GM18909 (cell line): ENCODE data around the gene AXDND1.
"Not testable (repeated sequence)": the region's sequence is repeated elsewhere in the genome, so short reads cannot be mapped to it uniquely, and the experiment has no call there.

Experiments
- ATAC-seq: cut with Tn5 transposase; IDR thresholded peaks from one replicate; pipeline ENCODE4 v1.9.1; 2021; ENCODE audit warnings: mild to moderate bottlenecking; ENCODE audit not compliant: unreplicated experiment, poor library complexity

The AXDND1 gene

DNA sequence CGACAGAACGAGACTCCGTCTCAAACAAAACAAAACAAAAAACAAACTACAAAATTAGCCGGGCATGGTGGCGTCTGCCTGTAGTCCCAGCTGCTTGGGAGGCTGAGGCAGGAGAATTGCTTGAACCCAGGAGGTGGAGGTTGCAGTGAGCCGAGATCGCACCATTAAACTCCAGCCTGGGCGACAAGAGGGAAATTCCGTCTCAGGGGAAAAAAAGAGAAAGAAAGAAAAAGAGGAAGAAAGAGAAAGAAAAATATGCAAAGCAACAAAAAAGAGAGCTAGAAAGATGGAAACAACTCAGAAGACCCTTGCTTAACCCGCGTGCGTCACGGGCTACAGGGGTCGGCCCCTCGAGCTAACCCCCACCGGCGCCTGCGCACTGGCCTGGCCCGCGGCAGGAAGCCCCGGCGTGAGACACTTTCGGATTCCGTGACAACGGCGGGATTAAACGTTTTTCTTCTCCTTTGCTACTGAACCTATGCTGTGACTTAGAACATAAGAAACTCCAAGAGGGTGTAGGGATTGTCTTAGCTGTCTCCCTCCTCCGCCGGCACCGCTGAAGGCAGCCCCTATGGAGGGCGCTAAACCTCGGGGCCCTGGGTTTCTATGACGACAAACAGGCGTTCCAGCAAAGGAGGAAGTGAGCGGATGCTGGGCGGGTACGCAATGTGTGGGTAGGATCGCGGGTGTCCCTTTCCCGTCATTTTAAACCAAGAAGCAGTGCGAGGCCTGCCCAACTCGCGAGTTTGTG is at the start of gene AXDND1:
Gene AXDND1, plus strand, starts transcription at position 630 of the 751 bp plus-strand sequence. CDS start 539 bp downstream, outside the sequence.
- peak; percentile 97 for ATAC-seq

GRCh38 chr1:179318491-179318890 is 47.3 kb upstream of the AXDND1 start:
- no peak for ATAC-seq

GRCh38 chr1:179321533-179322216 is 44.1 kb upstream of the AXDND1 start:
- ATAC-seq = no peak

DNA sequence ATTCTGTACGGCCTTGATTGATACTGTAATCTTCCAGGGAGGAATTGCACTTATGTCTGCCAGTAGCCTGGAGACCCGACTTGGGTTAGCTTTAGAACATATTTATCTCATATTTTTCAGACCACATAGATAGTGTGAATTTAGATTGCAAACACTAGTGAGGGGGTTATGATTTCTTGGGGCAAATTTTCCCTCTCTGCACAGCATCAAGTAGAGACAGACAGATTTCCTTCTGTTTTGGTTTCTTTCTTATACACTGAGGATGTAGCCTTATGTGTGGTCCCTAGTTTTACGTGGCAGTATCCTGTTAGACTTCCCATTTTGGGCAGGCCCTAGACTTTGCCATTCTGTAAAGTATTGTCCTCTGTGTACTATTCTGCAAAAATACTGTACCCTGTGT is 43.2 kb upstream of the AXDND1 start:
- ATAC-seq = no peak

DNA sequence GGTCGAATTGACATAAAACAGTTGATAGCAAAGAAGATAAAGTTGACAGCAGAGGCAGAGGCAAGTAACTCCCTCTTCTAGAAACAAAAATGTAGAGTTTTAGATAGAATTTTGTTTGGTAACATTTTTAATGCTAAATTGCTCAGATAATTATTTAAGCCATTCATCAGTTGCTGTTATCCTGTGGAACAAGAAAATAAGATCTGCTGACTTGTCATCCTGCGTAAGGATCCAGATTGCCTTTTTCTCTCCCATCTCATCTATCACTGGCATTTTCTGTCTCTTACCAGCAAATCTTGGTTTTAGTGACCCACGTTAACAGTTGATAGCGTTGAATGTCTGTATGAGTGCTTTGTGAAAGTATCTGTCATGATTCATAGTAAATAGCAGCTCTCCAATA is 42.3 kb upstream of the AXDND1 start:
- no peak for ATAC-seq

GRCh38 chr1:179325836-179326235 is 39.9 kb upstream of the AXDND1 start:
- ATAC-seq = no peak

- ATAC-seq = no peak
Measured at GRCh38 chr1:179326746-179327145, 39.0 kb upstream of the AXDND1 start.

DNA sequence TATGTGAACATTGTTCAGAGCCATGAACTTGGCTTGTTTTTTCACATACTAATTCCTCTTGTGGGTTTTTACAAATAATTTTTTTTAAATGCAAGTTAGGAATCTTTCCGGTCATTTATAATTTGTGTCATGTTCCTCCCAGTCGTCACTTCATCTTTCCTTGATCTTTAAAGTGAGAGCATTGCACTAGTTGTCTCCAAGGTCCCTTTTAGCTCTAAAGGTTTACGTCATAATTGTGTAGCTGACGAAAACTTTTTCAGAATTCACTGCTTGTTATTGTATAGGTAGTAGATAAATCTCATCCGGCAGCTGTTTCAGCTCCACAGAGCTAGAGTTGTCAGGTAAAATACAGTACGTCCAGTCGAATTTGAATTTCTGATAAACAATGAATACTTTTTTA is 38.6 kb upstream of the AXDND1 start:
- no peak for ATAC-seq

DNA sequence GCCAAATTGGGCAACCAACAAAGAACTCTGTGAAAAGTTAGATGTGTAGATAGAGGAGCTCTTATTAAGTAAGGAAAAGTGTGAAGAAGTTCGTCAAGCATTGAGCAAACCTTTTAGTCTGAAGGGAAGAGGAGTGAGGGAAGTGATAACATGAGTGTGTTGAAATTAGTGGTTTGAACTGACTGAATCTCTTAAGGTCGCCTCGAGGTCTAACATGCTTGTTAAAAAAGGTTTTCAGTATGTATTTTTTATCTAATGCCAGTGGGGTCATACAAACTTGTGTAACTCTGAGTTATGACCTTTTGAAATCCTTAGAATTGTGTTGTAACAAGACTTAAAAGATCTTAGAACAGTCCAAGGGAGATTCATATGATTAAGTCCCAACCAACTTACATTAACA is 38.1 kb upstream of the AXDND1 start:
- ATAC-seq = no peak

- no peak for ATAC-seq
Measured at GRCh38 chr1:179329862-179330261, 35.9 kb upstream of the AXDND1 start.

GRCh38 chr1:179334440-179334839 is 31.3 kb upstream of the AXDND1 start:
- no peak for ATAC-seq

DNA sequence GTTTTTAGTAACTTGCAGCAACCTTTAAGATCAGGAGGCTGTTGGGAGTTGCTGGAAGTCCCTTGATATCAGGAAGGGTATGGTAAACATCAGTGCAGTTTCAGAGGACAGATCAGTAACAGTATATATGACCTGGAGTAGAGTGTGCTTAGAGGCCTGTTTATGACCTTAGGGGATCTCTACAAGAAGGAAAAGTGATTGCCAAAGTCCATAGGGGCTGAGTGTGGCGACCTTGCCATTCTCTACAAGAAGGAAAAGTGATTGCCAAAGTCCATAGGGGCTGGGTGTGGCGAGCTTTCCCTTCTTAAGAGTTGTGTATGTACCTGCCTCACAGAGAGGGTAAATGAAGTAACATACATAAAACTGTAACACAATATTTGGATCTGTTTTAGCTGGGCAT is 28.5 kb upstream of the AXDND1 start:
- ATAC-seq = no peak

GRCh38 chr1:179337942-179338560 is 27.7 kb upstream of the AXDND1 start:
- ATAC-seq = no peak

GRCh38 chr1:179340918-179341317 is 24.9 kb upstream of the AXDND1 start:
- ATAC-seq = no peak

- no peak for ATAC-seq
Measured at GRCh38 chr1:179341943-179342547, 23.7 kb upstream of the AXDND1 start.

DNA sequence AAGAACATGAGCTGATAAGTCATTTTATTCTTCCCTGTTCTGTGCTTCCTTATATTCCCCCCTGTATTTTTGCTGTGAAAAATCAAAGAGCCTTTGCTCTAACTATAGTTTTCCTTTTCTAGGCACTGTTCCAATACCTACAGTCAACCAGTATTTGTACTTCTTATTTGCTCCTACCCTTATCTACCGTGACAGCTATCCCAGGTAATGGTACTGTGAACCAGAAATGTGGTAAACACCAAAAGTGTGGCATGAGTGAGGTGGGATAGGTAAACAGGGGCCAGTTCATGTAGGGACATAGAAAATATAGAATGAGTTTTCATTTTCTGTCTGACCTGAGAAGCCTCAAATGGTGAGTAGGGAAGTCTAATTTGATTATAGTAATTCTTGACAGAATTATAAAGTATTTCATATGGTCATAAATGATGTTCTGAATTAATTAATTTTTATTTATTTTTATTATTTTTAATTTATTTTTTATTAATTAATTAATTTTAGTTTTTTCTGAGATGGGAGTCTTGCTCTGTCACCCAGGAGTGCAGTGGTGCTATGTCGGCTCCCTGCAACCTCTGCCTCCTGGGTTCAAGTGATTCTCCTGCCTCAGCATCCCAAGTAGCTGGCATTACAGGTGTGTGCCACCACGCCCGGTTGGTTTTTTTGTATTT is 22.9 kb upstream of the AXDND1 start:
- no peak for ATAC-seq

DNA sequence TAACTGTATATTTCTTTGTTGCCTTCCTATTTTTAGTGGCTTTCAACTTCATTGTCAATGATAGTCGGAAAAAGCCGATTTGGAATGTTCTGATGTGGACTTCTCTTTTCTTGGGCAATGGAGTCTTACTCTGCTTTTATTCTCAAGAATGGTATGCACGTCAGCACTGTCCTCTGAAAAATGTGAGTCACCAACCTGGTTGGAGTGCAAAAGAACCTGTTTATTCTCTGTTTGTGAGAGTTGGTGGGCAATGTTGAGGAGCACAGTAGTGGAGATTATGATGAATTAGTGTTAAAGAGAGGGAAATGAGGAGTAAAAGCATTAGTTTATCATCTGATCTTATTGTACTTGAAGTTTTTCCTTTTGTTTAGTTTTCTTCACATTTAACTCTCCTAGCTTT is 14.5 kb upstream of the AXDND1 start:
- no peak for ATAC-seq

- no peak for ATAC-seq
Measured at GRCh38 chr1:179352236-179352635, 13.5 kb upstream of the AXDND1 start.

- ATAC-seq = no peak
Measured at GRCh38 chr1:179353546-179353945, 12.2 kb upstream of the AXDND1 start.

DNA sequence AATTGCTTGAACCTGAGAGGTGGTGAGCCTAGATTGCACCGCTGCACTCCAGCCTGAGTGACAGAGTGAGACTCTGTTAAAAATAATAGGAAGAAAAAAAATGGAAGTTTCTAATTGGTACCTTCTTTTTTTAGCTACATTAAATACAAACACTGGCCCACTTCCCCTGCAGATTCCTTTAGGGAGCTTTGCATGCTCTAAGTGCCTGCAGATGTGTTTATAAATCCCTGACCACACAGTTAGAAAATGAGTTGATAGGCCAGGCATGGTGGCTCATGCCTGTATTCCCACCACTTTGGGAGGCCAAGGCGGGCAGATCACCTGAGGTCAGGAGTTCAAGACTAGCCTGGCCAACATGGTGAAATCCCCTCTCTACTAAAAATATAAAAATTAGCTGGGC is 4.1 kb upstream of the AXDND1 start:
- ATAC-seq = not testable (repeated sequence)
